A673 (cell line): ENCODE results near the gene TREX2. TPM values are rescaled to one million over a fixed set of nuclear protein-coding genes. Genes with fewer than 3 reads are reported as not detected.

Source experiments
- BruUV-seq: library from RNA; stranded (reverse); fragments of 400-500 nt; replicated peaks from 2 replicates; lab custom pipeline; 2021; lab: Mats Ljungman, UMichigan
- CTCF ChIA-PET: fragments of 300-600 bp; sonication (Branson Sonifier 250); formaldehyde crosslinking; loops from one replicate; lab custom pipeline; 2022; ENCODE audit warnings: antibody characterized with exemption; lab: Charles Lee
- POLR2A ChIA-PET: fragments of 300-600 bp; sonication (Branson Sonifier 250); formaldehyde crosslinking; loops from one replicate; lab custom pipeline; 2022; ENCODE audit warnings: antibody characterized with exemption; ENCODE audit not compliant: low non-redundant PET; lab: Charles Lee
- DNase-seq: peaks from one replicate; pipeline ENCODE4 v3.0.0-alpha.2; 2015; ENCODE audit warnings: low spot score
- H3K27ac ChIP-seq: fragments of 200-600 bp; sonication (generic); 2 replicates; pipeline ENCODE4 v1.5.1; 2016; ENCODE audit warnings: mixed run types, low read depth, mild to moderate bottlenecking, mixed read lengths, antibody characterized with exemption, low read length; ENCODE audit not compliant: poor library complexity, severe bottlenecking
- H3K27me3 ChIP-seq: fragments of 200-600 bp; sonication (generic); replicated peaks from 2 replicates; pipeline ENCODE4 v1.6.1; 2017; ENCODE audit warnings: mixed run types, low read depth, mild to moderate bottlenecking, mixed read lengths, antibody characterized with exemption, low read length; ENCODE audit not compliant: insufficient read depth, poor library complexity
- H3K36me3 ChIP-seq: fragments of 200-600 bp; sonication (generic); 2 replicates; pipeline ENCODE4 v1.6.1; 2016; ENCODE audit warnings: mixed run types, mild to moderate bottlenecking, mixed read lengths, antibody characterized with exemption, low read length; ENCODE audit not compliant: insufficient read depth, poor library complexity, severe bottlenecking
- H3K4me1 ChIP-seq: fragments of 200-600 bp; sonication (generic); 2 replicates; pipeline ENCODE4 v1.6.1; 2017; ENCODE audit warnings: mixed run types, mild to moderate bottlenecking, mixed read lengths, antibody characterized with exemption, low read length; ENCODE audit not compliant: insufficient read depth, poor library complexity, severe bottlenecking
- H3K4me3 ChIP-seq: fragments of 200-600 bp; sonication (generic); 2 replicates; pipeline ENCODE4 v1.5.1; 2016; ENCODE audit warnings: low read depth, mixed run types, mild to moderate bottlenecking, mixed read lengths, low read length; ENCODE audit not compliant: poor library complexity, severe bottlenecking
- H3K9me3 ChIP-seq: fragments of 200-600 bp; sonication (generic); 2 replicates; pipeline ENCODE4 v1.6.1; 2016; ENCODE audit warnings: mixed run types, low read depth, mild to moderate bottlenecking, mixed read lengths, antibody characterized with exemption, low read length; ENCODE audit not compliant: poor library complexity, severe bottlenecking
- EZH2 ChIP-seq: fragments of 200-600 bp; sonication (generic); IDR thresholded peaks from 2 replicates; pipeline ENCODE4 v1.6.1; 2017; ENCODE audit warnings: borderline replicate concordance, low read depth, mild to moderate bottlenecking, mixed read lengths, antibody characterized with exemption, low read length; ENCODE audit not compliant: poor library complexity, severe bottlenecking
- intact Hi-C: fragments of 100-400 bp; cut with micrococcal nuclease; formaldehyde crosslinking; loops from one replicate; pipeline ENCODE4 v1.10.0; 2022; ENCODE audit not compliant: unreplicated experiment
- total RNA-seq: library from RNA; stranded (reverse); gene quantifications from 2 replicates; pipeline ENCODE4 v1.2.3, GENCODE V29; 2021
- TF ChIP-seq, protein P1 (sequence below): fragments of 300-800, 200-600 bp; sonication (generic); conservative IDR thresholded peaks from 2 replicates; pipeline ENCODE4 v1.5.1; 2017; ENCODE audit warnings: low read depth, mild to moderate bottlenecking, antibody characterized with exemption, low read length, moderate library complexity, mixed read lengths

The TREX2 gene
- total RNA-seq, 1 experiment from 2014 or later: 0.77 TPM

DNA sequence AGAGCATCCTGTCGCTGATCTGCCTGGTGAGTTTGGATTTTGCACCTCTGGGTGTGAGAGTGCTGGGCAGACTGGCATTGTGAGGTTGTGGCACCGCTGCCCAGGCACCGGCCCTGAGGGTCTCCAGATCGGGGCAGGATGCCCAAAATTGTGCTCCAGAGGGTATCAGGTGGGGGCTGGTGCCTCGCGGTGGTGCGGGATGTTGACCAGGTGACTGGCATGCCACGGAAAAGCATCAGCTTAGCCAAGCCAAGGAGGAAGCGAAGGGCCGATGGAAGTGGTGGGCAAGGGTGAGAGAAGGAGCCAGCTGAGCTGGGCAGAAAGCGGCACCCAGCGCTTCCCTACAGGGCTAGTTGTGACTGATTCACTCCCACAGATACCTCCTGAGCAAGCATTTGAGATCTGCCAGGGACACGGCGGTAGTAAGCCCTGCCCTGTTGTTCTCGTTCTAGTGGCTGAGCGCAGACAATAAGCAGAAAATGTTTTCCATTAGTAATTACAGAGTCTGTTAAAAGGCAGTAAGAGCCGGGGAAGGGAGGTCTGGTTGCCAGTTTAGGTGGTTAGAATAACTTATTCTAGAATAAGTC lies 33.8 kb downstream of the TREX2 start:
- intact Hi-C loops: no loop called here
- CTCF ChIA-PET: no interaction called here
- POLR2A ChIA-PET: no interaction called here
- no peak for TF ChIP-seq EZH2
- H3K36me3 ChIP-seq: no peaks in the 10 kb centered on the region
- H3K4me1 ChIP-seq: no peaks in the 10 kb centered on the region
- H3K27me3 ChIP-seq: no peaks in the 10 kb centered on the region
- no peaks in the 10 kb centered on the region for H3K9me3 ChIP-seq
- no peak for DNase-seq
- peak overlapping the region; percentile 42 for H3K4me3 ChIP-seq
- BruUV-seq: no TSS peak
- H3K27ac ChIP-seq: no peak overlapping the region

DNA sequence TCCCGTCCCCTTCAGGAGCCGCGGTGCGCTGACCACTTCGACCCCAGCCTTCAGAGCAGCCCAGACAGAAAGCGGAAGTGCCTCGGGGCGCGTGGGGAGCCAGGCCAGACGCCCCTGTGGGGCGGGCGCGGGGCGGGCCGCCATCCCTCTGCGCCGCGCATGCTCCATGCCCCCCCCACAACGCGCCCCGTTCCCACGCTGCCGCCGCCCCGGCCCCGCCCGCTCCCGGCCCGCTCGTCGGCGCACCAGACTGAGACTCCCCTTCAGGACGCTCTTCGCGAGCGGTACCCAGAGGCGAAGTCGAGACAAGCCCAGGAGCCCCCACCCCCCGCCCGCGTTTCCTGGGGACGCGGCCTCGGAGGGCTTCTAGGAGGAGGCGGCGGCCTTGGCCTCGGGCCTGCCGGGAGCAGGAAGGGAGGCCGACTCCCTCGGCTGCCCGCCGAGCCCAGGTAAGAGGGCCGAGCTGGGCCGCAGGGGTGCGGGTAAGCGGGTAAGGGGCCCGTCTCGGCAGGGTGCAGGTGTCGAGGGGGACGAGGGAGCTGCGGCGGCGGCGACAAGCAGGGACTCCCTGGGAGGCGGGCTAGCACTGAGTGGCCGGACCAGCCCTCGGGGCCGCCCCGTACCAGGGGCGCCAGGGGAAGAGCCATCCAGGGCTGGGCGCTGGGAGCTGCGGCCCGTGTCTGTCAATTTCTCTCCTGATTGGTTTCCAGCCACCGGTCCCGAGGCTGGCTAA lies 34.4 kb downstream of the TREX2 start, which contains the start of gene ZFP92:
Gene ZFP92, plus strand, starts transcription at position 218 of the 733 bp plus-strand sequence. CDS start 6,851 bp downstream, outside the sequence.
- Histone ChIP-seq H3K4me3 (peak within 1 kb of the TSS; percentile 42), H3K27me3 (no peaks in the 10 kb centered on the region), H3K36me3 (no peaks in the 10 kb centered on the region), H3K4me1 (no peaks in the 10 kb centered on the region), H3K27ac (no peak within 1 kb of the TSS), H3K9me3 (no peaks in the 10 kb centered on the region)
- DNase-seq: no peak
- ChIA-PET CTCF (no interaction called here), POLR2A (no interaction called here)
- intact Hi-C loops: no loop called here
- BruUV-seq: no TSS peak
- TF ChIP-seq EZH2: no peak
- TF ChIP-seq, protein P1, sequence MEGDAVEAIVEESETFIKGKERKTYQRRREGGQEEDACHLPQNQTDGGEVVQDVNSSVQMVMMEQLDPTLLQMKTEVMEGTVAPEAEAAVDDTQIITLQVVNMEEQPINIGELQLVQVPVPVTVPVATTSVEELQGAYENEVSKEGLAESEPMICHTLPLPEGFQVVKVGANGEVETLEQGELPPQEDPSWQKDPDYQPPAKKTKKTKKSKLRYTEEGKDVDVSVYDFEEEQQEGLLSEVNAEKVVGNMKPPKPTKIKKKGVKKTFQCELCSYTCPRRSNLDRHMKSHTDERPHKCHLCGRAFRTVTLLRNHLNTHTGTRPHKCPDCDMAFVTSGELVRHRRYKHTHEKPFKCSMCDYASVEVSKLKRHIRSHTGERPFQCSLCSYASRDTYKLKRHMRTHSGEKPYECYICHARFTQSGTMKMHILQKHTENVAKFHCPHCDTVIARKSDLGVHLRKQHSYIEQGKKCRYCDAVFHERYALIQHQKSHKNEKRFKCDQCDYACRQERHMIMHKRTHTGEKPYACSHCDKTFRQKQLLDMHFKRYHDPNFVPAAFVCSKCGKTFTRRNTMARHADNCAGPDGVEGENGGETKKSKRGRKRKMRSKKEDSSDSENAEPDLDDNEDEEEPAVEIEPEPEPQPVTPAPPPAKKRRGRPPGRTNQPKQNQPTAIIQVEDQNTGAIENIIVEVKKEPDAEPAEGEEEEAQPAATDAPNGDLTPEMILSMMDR: no peak

DNA sequence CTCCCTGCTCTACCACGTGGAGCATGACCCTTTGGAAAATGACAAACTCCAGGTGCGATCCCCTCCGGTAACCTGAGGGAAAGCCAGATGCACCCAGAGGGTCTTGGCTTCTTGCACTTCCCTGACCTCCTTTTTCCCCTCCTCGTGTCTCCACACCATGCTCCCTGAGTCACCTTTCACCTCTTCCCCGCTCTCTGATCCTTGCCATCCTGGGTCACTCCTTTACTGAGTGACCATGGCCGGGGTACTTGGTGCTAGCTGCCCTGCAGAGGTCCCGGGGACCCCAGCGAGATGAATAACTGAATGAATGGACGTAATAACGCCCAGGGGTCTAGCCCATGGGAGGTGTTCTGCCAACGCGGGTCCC lies 35.0 kb downstream of the TREX2 start:
- no TSS peak for BruUV-seq
- Histone ChIP-seq H3K27me3 (no peaks in the 10 kb centered on the region), H3K4me3 (peak overlapping the region; percentile 42), H3K36me3 (no peaks in the 10 kb centered on the region), H3K27ac (no peak overlapping the region), H3K4me1 (no peaks in the 10 kb centered on the region), H3K9me3 (no peaks in the 10 kb centered on the region)
- ChIA-PET CTCF (no interaction called here), POLR2A (no interaction called here)
- TF ChIP-seq, protein P1: no peak
- no peak for TF ChIP-seq EZH2
- DNase-seq: no peak
- intact Hi-C loops: no loop called here
